ENCODE results near the gene KIAA0513.

- no peak for TF ChIP-seq POLR2A (IDR thresholded peaks at IDR 0.05)
- TF ChIP-seq, protein P1, sequence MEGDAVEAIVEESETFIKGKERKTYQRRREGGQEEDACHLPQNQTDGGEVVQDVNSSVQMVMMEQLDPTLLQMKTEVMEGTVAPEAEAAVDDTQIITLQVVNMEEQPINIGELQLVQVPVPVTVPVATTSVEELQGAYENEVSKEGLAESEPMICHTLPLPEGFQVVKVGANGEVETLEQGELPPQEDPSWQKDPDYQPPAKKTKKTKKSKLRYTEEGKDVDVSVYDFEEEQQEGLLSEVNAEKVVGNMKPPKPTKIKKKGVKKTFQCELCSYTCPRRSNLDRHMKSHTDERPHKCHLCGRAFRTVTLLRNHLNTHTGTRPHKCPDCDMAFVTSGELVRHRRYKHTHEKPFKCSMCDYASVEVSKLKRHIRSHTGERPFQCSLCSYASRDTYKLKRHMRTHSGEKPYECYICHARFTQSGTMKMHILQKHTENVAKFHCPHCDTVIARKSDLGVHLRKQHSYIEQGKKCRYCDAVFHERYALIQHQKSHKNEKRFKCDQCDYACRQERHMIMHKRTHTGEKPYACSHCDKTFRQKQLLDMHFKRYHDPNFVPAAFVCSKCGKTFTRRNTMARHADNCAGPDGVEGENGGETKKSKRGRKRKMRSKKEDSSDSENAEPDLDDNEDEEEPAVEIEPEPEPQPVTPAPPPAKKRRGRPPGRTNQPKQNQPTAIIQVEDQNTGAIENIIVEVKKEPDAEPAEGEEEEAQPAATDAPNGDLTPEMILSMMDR (IDR thresholded peaks at IDR 0.05), result no peak
Measured at GRCh38 chr16:85045641-85046471, 18.3 kb downstream of the KIAA0513 start.

Measured in Peyer's patch (tissue), 4 donors.